ENCODE results near the gene ACTN1. TPM values are rescaled to one million over a fixed set of nuclear protein-coding genes. Genes with fewer than 3 reads are reported as not detected.

ACTN1 gene
- total RNA-seq, 1 donor from 2014 or later: 70.7 TPM

- Mint-ChIP-seq H3K36me3 (no peaks in the 10 kb centered on the region), H3K27ac (no peak overlapping the region), H3K27me3 (ENCODE audit: insufficient read depth, low read depth) (no peaks in the 10 kb centered on the region), H3K4me3 (no peak overlapping the region), H3K4me1 (peaks cover 11% of the 10 kb centered on the region), H3K9me3 (no peaks in the 10 kb centered on the region)
- Histone ChIP-seq H3K4me2 (no peak overlapping the region), H3K9ac (no peak overlapping the region), H2AFZ (replicated peaks) (no peak overlapping the region), H3F3A (ENCODE audit: low read depth) (no peaks in the 10 kb centered on the region), H3K9me3 (ENCODE audit: low read depth) (no peaks in the 10 kb centered on the region), H3K4me1 (peaks cover 6% of the 10 kb centered on the region), H3K36me3 (no peaks in the 10 kb centered on the region), H4K20me1 (ENCODE audit: low read depth) (no peaks in the 10 kb centered on the region), H3K4me3 (no peak overlapping the region), H3K27me3 (no peaks in the 10 kb centered on the region), H3K79me2 (ENCODE audit: low read depth) (no peaks in the 10 kb centered on the region), H3K27ac (no peak overlapping the region)
- TF ChIP-seq EZH2phosphoT487 (IDR thresholded peaks at IDR 0.05) (no peak), EZH2 (IDR thresholded peaks at IDR 0.05) (no peak)
- TF ChIP-seq, protein P1, sequence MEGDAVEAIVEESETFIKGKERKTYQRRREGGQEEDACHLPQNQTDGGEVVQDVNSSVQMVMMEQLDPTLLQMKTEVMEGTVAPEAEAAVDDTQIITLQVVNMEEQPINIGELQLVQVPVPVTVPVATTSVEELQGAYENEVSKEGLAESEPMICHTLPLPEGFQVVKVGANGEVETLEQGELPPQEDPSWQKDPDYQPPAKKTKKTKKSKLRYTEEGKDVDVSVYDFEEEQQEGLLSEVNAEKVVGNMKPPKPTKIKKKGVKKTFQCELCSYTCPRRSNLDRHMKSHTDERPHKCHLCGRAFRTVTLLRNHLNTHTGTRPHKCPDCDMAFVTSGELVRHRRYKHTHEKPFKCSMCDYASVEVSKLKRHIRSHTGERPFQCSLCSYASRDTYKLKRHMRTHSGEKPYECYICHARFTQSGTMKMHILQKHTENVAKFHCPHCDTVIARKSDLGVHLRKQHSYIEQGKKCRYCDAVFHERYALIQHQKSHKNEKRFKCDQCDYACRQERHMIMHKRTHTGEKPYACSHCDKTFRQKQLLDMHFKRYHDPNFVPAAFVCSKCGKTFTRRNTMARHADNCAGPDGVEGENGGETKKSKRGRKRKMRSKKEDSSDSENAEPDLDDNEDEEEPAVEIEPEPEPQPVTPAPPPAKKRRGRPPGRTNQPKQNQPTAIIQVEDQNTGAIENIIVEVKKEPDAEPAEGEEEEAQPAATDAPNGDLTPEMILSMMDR (IDR thresholded peaks at IDR 0.05): no peak
- no peak for DNase-seq (ENCODE audit: low spot score)
These were observed 38.6 kb upstream of the ACTN1 start for GRCh38 chr14:69017706-69018105.

DNA sequence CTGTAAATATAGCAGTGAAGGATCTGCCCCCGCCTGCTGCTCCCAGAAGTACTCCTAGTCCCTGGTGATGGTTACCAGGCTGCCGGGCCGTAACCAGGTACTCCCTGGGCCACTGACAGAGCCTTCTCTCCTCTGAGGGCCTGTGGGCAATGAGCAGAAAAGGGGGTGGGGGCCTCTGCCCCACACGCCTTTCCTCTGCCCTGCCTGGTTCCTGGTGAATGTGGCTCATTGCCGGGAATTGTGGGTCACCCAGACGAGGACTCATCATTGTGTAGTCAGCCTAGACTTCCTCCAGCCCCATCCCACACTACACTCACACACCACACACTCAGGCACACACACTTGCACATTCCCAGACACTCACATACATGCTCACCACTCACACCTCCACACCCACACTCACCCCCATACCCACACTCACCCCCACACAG, 35.7 kb upstream of the ACTN1 start:
- H2AFZ ChIP-seq (replicated peaks): no peak overlapping the region

DNA sequence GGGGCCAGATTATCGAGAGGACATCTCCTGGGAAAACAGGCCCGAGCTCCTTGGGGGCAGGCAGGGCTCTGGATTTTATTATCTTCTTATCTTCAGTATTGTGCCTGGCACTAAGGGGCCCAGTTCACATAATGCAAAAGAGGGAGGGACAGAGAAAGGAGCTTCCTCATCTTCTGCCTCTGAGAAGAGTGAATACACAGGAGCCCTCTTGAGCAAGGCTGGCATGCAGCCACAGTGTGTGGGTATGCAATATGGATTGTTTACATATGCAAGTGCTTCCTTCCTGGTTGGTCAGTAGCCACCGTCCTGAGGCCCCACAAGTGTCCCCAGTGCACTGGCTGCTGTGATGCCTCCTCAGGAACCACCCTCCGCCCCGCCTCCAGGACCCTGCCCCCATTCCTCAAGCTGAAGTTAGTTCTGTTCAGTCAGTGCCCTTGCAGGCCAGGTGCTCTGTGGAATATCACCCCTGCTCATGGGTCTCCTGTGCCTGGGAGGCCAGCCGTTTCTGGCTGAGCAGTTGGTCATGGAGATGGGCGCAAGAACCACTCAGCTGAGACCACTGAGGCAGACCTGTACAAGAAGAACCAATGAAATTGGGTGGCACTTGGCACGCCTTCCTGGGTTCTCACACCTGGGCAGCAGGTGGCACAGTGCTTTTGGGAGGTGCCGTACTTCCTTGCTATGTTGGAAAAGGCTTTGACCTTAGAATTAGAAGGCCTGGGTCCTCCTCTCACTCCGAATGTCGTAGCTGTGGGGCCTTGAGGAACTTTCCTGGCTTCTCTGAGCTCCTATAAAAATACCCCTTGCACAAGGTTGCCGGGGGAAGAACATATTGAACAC, 35.1 kb upstream of the ACTN1 start:
- H3K36me3 Mint-ChIP-seq: no peaks in the 10 kb centered on the region
- Histone ChIP-seq H3K9ac (no peak overlapping the region), H4K20me1 (ENCODE audit: low read depth) (no peaks in the 10 kb centered on the region), H3K79me2 (ENCODE audit: low read depth) (no peaks in the 10 kb centered on the region), H3K36me3 (no peaks in the 10 kb centered on the region), H3K4me3 (no peak overlapping the region), H3K4me2 (no peak overlapping the region), H2AFZ (replicated peaks) (peak overlapping the region; percentile 68), H3K9me3 (ENCODE audit: low read depth) (no peaks in the 10 kb centered on the region), H3K27me3 (no peaks in the 10 kb centered on the region), H3F3A (ENCODE audit: low read depth) (no peaks in the 10 kb centered on the region), H3K27ac (no peak overlapping the region), H3K4me1 (peaks cover 6% of the 10 kb centered on the region)
- H3K9me3 Mint-ChIP-seq: no peaks in the 10 kb centered on the region
- H3K4me3 Mint-ChIP-seq: no peak overlapping the region
- DNase-seq (ENCODE audit: low spot score): peak; percentile 18
- TF ChIP-seq, protein P1 (IDR thresholded peaks at IDR 0.05): no peak
- no peak for TF ChIP-seq EZH2phosphoT487 (IDR thresholded peaks at IDR 0.05)
- no peak for TF ChIP-seq EZH2 (IDR thresholded peaks at IDR 0.05)
- H3K27ac Mint-ChIP-seq: no peak overlapping the region
- peaks cover 11% of the 10 kb centered on the region for H3K4me1 Mint-ChIP-seq
- H3K27me3 Mint-ChIP-seq (ENCODE audit: insufficient read depth, low read depth): no peaks in the 10 kb centered on the region

More for the DNA sequence above, 35.7 kb upstream of the ACTN1 start:
- Histone ChIP-seq H3K4me1 (peaks cover 6% of the 10 kb centered on the region), H3K4me2 (no peak overlapping the region), H3K27me3 (no peaks in the 10 kb centered on the region), H3K27ac (no peak overlapping the region), H4K20me1 (ENCODE audit: low read depth) (no peaks in the 10 kb centered on the region), H3K36me3 (no peaks in the 10 kb centered on the region), H3K9me3 (ENCODE audit: low read depth) (no peaks in the 10 kb centered on the region), H3K79me2 (ENCODE audit: low read depth) (no peaks in the 10 kb centered on the region), H3K9ac (no peak overlapping the region), H3K4me3 (no peak overlapping the region), H3F3A (ENCODE audit: low read depth) (no peaks in the 10 kb centered on the region)
- peaks cover 11% of the 10 kb centered on the region for H3K4me1 Mint-ChIP-seq
- TF ChIP-seq, protein P1 (IDR thresholded peaks at IDR 0.05): no peak
- TF ChIP-seq EZH2phosphoT487 (IDR thresholded peaks at IDR 0.05): no peak
- no peak for TF ChIP-seq EZH2 (IDR thresholded peaks at IDR 0.05)
- peak overlapping the region; percentile 19 for H3K27ac Mint-ChIP-seq
- DNase-seq (ENCODE audit: low spot score): no peak
- no peaks in the 10 kb centered on the region for H3K9me3 Mint-ChIP-seq
- H3K4me3 Mint-ChIP-seq: no peak overlapping the region
- no peaks in the 10 kb centered on the region for H3K27me3 Mint-ChIP-seq (ENCODE audit: insufficient read depth, low read depth)
- H3K36me3 Mint-ChIP-seq: no peaks in the 10 kb centered on the region
